ENCODE results near the gene DOCK1.
"Not testable (repeated sequence)": the region's sequence is repeated elsewhere in the genome, so short reads cannot be mapped to it uniquely, and the experiment has no call there.

DNA sequence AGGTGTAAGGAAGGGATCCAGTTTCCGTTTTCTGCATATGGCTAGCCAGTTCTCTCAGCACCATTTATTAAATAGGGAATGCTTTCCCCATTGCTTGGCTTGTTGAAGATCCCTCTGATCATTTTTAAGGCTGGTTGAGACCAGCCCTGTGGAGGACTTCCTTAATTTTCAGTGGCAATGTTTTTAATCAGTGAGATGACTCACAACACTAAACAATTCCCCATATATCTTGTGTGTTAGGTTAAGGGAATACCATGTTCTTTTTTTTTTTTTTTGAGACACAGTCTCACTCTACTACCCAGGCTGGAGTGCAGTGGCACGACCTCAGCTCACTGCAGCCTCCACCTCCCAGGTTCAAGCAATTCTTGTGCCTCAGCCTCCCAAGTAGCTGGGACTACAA is 404.4 kb downstream of the DOCK1 start:
- not testable (repeated sequence) for TF ChIP-seq EZH2 (IDR thresholded peaks at IDR 0.05)
- TF ChIP-seq, protein P1, sequence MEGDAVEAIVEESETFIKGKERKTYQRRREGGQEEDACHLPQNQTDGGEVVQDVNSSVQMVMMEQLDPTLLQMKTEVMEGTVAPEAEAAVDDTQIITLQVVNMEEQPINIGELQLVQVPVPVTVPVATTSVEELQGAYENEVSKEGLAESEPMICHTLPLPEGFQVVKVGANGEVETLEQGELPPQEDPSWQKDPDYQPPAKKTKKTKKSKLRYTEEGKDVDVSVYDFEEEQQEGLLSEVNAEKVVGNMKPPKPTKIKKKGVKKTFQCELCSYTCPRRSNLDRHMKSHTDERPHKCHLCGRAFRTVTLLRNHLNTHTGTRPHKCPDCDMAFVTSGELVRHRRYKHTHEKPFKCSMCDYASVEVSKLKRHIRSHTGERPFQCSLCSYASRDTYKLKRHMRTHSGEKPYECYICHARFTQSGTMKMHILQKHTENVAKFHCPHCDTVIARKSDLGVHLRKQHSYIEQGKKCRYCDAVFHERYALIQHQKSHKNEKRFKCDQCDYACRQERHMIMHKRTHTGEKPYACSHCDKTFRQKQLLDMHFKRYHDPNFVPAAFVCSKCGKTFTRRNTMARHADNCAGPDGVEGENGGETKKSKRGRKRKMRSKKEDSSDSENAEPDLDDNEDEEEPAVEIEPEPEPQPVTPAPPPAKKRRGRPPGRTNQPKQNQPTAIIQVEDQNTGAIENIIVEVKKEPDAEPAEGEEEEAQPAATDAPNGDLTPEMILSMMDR (IDR thresholded peaks at IDR 0.05): not testable (repeated sequence)
